CD4-positive, CD25-positive, alpha-beta regulatory T cell (primary cell): Measurements from ENCODE around the gene LRRC14B. TPM values are rescaled to one million over a fixed set of nuclear protein-coding genes. Genes with fewer than 3 reads are reported as not detected.

Source experiments
- ATAC-seq, 2 donors: fragments of 150-1000 bp; cut with Tn5 transposase; one replicate each; pipeline ENCODE4 v1.10.0; 2021; ENCODE audit warnings: low read depth in 2 of 2, moderate number of reproducible peaks in 2 of 2, moderate library complexity in 1 of 2
- DNase-seq, 3 donors: peaks; one replicate each; pipeline versions ENCODE4 v3.0.0 to v3.0.0-alpha.2; 2012 to 2022; ENCODE audit warnings: mixed read lengths in 1 of 3
- H3K27ac ChIP-seq: one replicate; pipeline ENCODE4 v1.7.0; 2013; ENCODE audit warnings: mild to moderate bottlenecking, low read length; ENCODE audit not compliant: insufficient read depth, poor library complexity, severe bottlenecking
- H3K27me3 ChIP-seq: one replicate; pipeline ENCODE4 v1.7.0; 2013; ENCODE audit warnings: low read length; ENCODE audit not compliant: control insufficient read depth, insufficient read depth
- H3K36me3 ChIP-seq: one replicate; pipeline ENCODE4 v1.7.0; 2013; ENCODE audit warnings: mild to moderate bottlenecking, low read length, moderate library complexity; ENCODE audit not compliant: control insufficient read depth, insufficient read depth
- H3K4me1 ChIP-seq: 2 replicates; pipeline ENCODE4 v1.7.0; 2013; ENCODE audit warnings: mild to moderate bottlenecking, low read length; ENCODE audit not compliant: insufficient read depth, control insufficient read depth, poor library complexity, severe bottlenecking
- H3K4me3 ChIP-seq: one replicate; pipeline ENCODE4 v1.7.0; 2013; ENCODE audit warnings: low read depth, mild to moderate bottlenecking, low read length, moderate library complexity
- H3K9me3 ChIP-seq, 2 experiments: 1 replicate in 1 of 2; 2 replicates in 1 of 2; pipeline ENCODE4 v1.7.0; 2013; ENCODE audit warnings: low read length in 2 of 2, mild to moderate bottlenecking in 1 of 2, moderate library complexity in 1 of 2; ENCODE audit not compliant: control insufficient read depth in 2 of 2
- H3K27ac Mint-ChIP-seq, 3 donors: one replicate each; pipeline ENCODE4 v1.8.0; 2020 to 2022; ENCODE audit warnings: mild to moderate bottlenecking in 3 of 3, mixed read lengths in 3 of 3, moderate library complexity in 2 of 3
- H3K27me3 Mint-ChIP-seq: one replicate; pipeline ENCODE4 v1.8.0; 2022; ENCODE audit warnings: mild to moderate bottlenecking, mixed read lengths
- H3K36me3 Mint-ChIP-seq: one replicate; pipeline ENCODE4 v1.8.0; 2020; ENCODE audit warnings: mixed read lengths
- H3K4me1 Mint-ChIP-seq, 4 donors: one replicate each; pipeline ENCODE4 v1.8.0; 2020 to 2022; ENCODE audit warnings: mixed read lengths in 4 of 4, mild to moderate bottlenecking in 1 of 4
- H3K4me3 Mint-ChIP-seq, 4 donors: one replicate each; pipeline ENCODE4 v1.8.0; 2020 to 2022; ENCODE audit warnings: mild to moderate bottlenecking in 4 of 4, mixed read lengths in 4 of 4, moderate library complexity in 3 of 4
- H3K9me3 Mint-ChIP-seq, 7 donors: one replicate each; pipeline ENCODE4 v1.8.0; 2020 to 2022; ENCODE audit warnings: mixed read lengths in 7 of 7, mild to moderate bottlenecking in 3 of 7, moderate library complexity in 2 of 7
- polyA plus RNA-seq, 4 donors: library from polyadenylated mRNA; unstranded; fragments of 300-500 nt; fragmentation: Illumina TruSeq; gene quantifications; one replicate each; pipeline ENCODE4 v1.2.3, GENCODE V29; 2021
- total RNA-seq: library from RNA; stranded (reverse); gene quantifications from one replicate; pipeline ENCODE4 v1.2.3, GENCODE V29; 2022

Gene LRRC14B
- total RNA-seq (not detected), polyA plus RNA-seq (not detected)

- Mint-ChIP-seq H3K27ac (peak within 1 kb of the TSS in 1 of 3 donors; percentile 47), H3K4me3 (peak within 1 kb of the TSS in 1 of 4 donors; percentile 29), H3K27me3 (no peaks in the 10 kb centered on the region), H3K4me1 (peaks cover 0 to 8% (median 5%) of the 10 kb centered on the region in 4 donors), H3K9me3 (no peaks in the 10 kb centered on the region), H3K36me3 (no peaks in the 10 kb centered on the region)
- Histone ChIP-seq H3K4me1 (peaks cover 9% of the 10 kb centered on the region), H3K36me3 (no peaks in the 10 kb centered on the region), H3K4me3 (no peak within 1 kb of the TSS), H3K27me3 (no peaks in the 10 kb centered on the region), H3K27ac (no peak within 1 kb of the TSS), H3K9me3 (no peaks in the 10 kb centered on the region)
- peak in 1 of 3 donors; percentile 9 for DNase-seq
- no peak for ATAC-seq
These were observed at the start of gene LRRC14B for GRCh38 chr5:191036-191948. Gene LRRC14B (plus strand): TSS chr5:191495. CDS start chr5:191539, 44 bp downstream.

- Histone ChIP-seq H3K9me3 (peaks cover 1 to 3% of the 10 kb centered on the region in 2 experiments), H3K4me1 (no peaks in the 10 kb centered on the region), H3K36me3 (no peaks in the 10 kb centered on the region), H3K27me3 (no peaks in the 10 kb centered on the region), H3K27ac (no peak overlapping the region), H3K4me3 (no peak overlapping the region)
- no peak for ATAC-seq
- Mint-ChIP-seq H3K4me1 (no peaks in the 10 kb centered on the region), H3K36me3 (no peaks in the 10 kb centered on the region), H3K27ac (no peak overlapping the region), H3K4me3 (no peak overlapping the region), H3K27me3 (peaks cover 11% of the 10 kb centered on the region), H3K9me3 (peaks cover 0 to 5% (median 1%) of the 10 kb centered on the region in 7 donors)
- no peak for DNase-seq
These were observed 49.5 kb upstream of the LRRC14B start for GRCh38 chr5:141761-142160.

- no peak overlapping the region for H3K4me3 Mint-ChIP-seq
- H3K36me3 ChIP-seq = no peaks in the 10 kb centered on the region
- no peaks in the 10 kb centered on the region for H3K4me1 Mint-ChIP-seq
- H3K4me1 ChIP-seq = no peaks in the 10 kb centered on the region
- peaks cover 6 to 9% of the 10 kb centered on the region in 2 experiments for H3K9me3 ChIP-seq
- H3K9me3 Mint-ChIP-seq = peaks cover 0 to 11% (median 2%) of the 10 kb centered on the region in 7 donors
- H3K27me3 Mint-ChIP-seq = peaks cover 11% of the 10 kb centered on the region
- no peak overlapping the region for H3K4me3 ChIP-seq
- H3K36me3 Mint-ChIP-seq = no peaks in the 10 kb centered on the region
- H3K27ac Mint-ChIP-seq = no peak overlapping the region
- ATAC-seq (no peak), DNase-seq (no peak)
- H3K27ac ChIP-seq = no peak overlapping the region
- no peaks in the 10 kb centered on the region for H3K27me3 ChIP-seq
These were observed 49.0 kb upstream of the LRRC14B start for GRCh38 chr5:142246-142810.

- no peak overlapping the region for H3K4me3 ChIP-seq
- H3K4me1 ChIP-seq = no peaks in the 10 kb centered on the region
- peak overlapping the region in 1 of 3 donors; percentile 59 for H3K27ac Mint-ChIP-seq
- H3K9me3 Mint-ChIP-seq = peaks cover 0 to 18% (median 4%) of the 10 kb centered on the region in 7 donors
- no peak overlapping the region for H3K27ac ChIP-seq
- no peaks in the 10 kb centered on the region for H3K4me1 Mint-ChIP-seq
- peaks cover 15% of the 10 kb centered on the region for H3K27me3 Mint-ChIP-seq
- DNase-seq = no peak
- H3K9me3 ChIP-seq = peaks cover 13 to 16% of the 10 kb centered on the region in 2 experiments
- no peaks in the 10 kb centered on the region for H3K27me3 ChIP-seq
- no peak for ATAC-seq
- no peaks in the 10 kb centered on the region for H3K36me3 Mint-ChIP-seq
- no peaks in the 10 kb centered on the region for H3K36me3 ChIP-seq
- H3K4me3 Mint-ChIP-seq = no peak overlapping the region
These were observed 48.3 kb upstream of the LRRC14B start for GRCh38 chr5:143041-143440.

DNA sequence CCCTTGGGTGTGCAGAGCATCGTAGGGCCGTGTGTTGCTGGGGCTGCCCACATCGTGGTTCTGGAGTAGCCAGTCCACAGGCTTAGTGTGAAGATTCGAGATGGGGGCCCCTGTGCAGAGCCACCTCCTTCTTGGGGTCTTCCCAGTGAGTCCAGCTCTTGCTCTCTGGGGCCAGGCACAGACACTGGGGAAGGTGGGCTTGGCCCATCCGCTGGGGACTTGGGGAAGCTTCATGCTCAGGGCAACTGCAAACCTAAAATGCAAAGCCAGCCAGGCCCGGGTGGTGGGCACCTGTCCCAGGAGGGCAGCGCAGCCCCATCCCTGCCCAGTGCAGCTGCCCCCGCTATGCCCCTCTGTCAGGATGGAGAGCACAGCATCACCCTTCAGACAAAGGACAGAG lies 46.4 kb upstream of the LRRC14B start:
- H3K27ac ChIP-seq = no peak overlapping the region
- no peaks in the 10 kb centered on the region for H3K36me3 ChIP-seq
- DNase-seq (no peak), ATAC-seq (no peak)
- peaks cover 3 to 23% (median 6%) of the 10 kb centered on the region in 7 donors for H3K9me3 Mint-ChIP-seq
- H3K27me3 ChIP-seq = no peaks in the 10 kb centered on the region
- H3K27me3 Mint-ChIP-seq = peaks cover 15% of the 10 kb centered on the region
- H3K4me1 ChIP-seq = no peaks in the 10 kb centered on the region
- H3K4me1 Mint-ChIP-seq = no peaks in the 10 kb centered on the region
- H3K36me3 Mint-ChIP-seq = no peaks in the 10 kb centered on the region
- H3K9me3 ChIP-seq = peaks cover 21 to 25% of the 10 kb centered on the region in 2 experiments
- H3K4me3 Mint-ChIP-seq = no peak overlapping the region
- no peak overlapping the region for H3K4me3 ChIP-seq
- H3K27ac Mint-ChIP-seq = no peak overlapping the region

- Mint-ChIP-seq H3K4me3 (no peak overlapping the region), H3K9me3 (peaks cover 3 to 23% (median 6%) of the 10 kb centered on the region in 7 donors), H3K4me1 (no peaks in the 10 kb centered on the region), H3K27me3 (peaks cover 15% of the 10 kb centered on the region), H3K36me3 (no peaks in the 10 kb centered on the region), H3K27ac (no peak overlapping the region)
- H3K4me3 ChIP-seq = no peak overlapping the region
- no peak for DNase-seq
- no peak for ATAC-seq
- peaks cover 21 to 25% of the 10 kb centered on the region in 2 experiments for H3K9me3 ChIP-seq
- H3K36me3 ChIP-seq = no peaks in the 10 kb centered on the region
- H3K27ac ChIP-seq = no peak overlapping the region
- no peaks in the 10 kb centered on the region for H3K27me3 ChIP-seq
- no peaks in the 10 kb centered on the region for H3K4me1 ChIP-seq
These were observed 45.5 kb upstream of the LRRC14B start for GRCh38 chr5:145585-146323.

DNA sequence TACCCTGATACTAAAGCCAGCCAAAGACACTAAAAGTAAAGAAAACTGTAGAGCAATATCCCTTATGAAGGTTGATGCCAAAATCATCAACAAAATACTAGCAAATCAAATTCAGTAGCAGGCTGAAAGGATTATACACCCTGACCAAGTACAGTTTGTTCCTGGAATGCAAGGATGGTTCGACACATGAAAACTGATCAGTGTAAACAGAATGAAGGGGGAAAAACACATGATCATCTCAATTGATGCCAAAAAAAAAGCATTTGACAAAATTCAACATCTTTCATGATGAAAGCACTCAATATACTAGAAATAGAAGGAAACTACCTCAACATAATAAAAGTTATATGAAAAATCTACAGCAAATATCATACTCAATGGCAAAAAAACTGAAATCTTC lies 43.5 kb upstream of the LRRC14B start:
- no peaks in the 10 kb centered on the region for H3K4me1 Mint-ChIP-seq
- Histone ChIP-seq H3K27me3 (no peaks in the 10 kb centered on the region), H3K9me3 (peaks cover 21 to 25% of the 10 kb centered on the region in 2 experiments), H3K4me1 (no peaks in the 10 kb centered on the region), H3K36me3 (no peaks in the 10 kb centered on the region), H3K27ac (no peak overlapping the region), H3K4me3 (no peak overlapping the region)
- no peak overlapping the region for H3K27ac Mint-ChIP-seq
- H3K4me3 Mint-ChIP-seq = no peak overlapping the region
- DNase-seq = no peak
- peaks cover 8% of the 10 kb centered on the region for H3K27me3 Mint-ChIP-seq
- H3K36me3 Mint-ChIP-seq = no peaks in the 10 kb centered on the region
- no peak for ATAC-seq
- peaks cover 2 to 23% (median 9%) of the 10 kb centered on the region in 7 donors for H3K9me3 Mint-ChIP-seq
